Umbilical cord (tissue), 2 donors: ENCODE data around the gene POLG2. TPM values are rescaled to one million over a fixed set of nuclear protein-coding genes. Genes with fewer than 3 reads are reported as not detected.
A peak's percentile ranks its signal among the peaks of the same experiment; 100 is the strongest.
"Not testable (repeated sequence)": the region's sequence is repeated elsewhere in the genome, so short reads cannot be mapped to it uniquely, and the experiment has no call there.

ENCODE experiments used
- DNase-seq: peaks from one replicate; pipeline ENCODE4 v3.0.0-alpha.2; 2015; ENCODE audit warnings: low spot score
- total RNA-seq: library from RNA; depleted of rRNA; stranded (reverse); fragments of >200 nt; gene quantifications from one replicate; pipeline ENCODE4 v1.2.3, GENCODE V29; 2014; ENCODE audit warnings: low replicate concordance; ENCODE audit not compliant: insufficient read depth

Gene POLG2
- total RNA-seq, 1 donor from 2014 or later, result 9.6 TPM

DNA sequence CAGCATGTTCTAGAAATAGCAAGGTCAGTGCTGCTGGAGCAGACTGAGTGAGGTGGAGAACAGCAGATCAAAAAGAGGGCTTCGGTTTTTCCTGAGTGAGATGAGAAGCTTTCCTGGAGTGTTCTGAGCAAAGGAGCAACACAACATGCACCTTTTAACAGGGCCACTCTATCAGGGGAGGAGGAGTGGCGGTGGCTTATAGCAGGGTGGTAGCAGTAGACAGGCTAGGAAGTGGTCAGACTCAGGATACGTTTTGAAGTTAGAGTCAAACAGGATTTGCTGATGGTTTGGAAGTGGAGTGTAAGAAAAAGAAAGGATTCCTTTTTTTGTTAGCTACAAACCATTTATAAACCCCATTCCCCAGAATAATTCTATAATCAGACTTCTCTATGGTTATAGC is 12.5 kb downstream of the POLG2 start:
- no peak for DNase-seq

DNA sequence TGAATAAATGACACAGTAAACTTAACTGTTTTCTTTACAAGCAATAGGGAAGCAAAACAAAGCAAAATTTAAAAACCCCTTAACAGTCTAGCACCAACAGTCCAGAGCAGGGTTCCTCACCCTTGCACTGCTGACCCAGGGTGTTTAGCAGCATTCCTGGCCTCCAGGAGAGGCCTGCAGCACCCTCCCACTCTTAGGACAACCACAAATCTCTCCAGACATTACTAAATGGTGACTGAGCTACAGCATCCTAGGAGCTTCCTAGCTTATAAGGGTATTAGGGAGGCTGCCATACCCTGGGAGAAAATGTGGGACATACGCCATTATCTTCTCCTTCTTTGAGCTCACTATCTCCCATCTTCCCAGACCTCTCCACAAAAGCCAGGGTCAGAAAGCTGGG is 15.9 kb downstream of the POLG2 start:
- DNase-seq, result no peak

GRCh38 chr17:64477849-64478248 is 19.0 kb downstream of the POLG2 start:
- DNase-seq, result no peak

- no peak for DNase-seq
These were observed 24.3 kb downstream of the POLG2 start for GRCh38 chr17:64472564-64472963.

DNA sequence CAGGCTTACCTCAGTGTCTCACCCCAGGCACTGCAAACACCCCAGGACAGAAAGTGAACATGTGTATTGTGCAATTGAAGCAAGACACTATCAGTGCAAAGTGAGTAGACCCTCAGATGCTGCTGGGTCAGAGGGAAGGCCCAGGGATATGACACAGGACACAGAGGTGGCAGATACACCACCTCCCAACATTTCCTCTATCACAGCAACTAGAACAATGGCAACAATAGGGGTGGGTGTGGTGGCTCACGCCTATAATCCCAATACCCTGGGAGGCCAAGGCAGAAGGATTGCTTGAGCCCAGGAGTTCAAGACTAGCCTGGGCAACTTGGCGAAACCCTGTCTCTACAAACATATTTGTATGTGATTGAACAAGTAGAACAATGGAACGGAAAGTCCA is 25.4 kb downstream of the POLG2 start:
- no peak for DNase-seq

DNA sequence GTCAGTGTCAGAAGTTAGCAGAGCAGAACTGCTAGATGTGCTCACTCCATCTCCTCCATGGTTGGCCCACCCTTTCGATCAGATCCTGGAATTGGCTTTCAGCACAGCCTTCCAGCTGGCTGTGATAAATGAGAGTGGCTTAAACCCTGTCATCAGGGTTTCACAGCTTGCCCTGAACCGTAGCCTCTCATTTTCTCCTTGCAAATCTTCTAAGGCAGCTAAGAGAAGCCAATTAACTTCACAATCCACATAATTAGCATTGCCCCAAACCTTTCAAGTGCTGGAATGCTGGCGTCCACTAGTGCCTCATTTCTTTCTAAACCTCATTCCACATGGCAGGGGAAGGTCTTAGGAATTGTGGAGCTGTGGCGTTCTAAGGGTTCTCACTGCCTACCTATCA is 26.2 kb downstream of the POLG2 start:
- no peak for DNase-seq

- not testable (repeated sequence) for DNase-seq
These were observed 30.0 kb downstream of the POLG2 start for GRCh38 chr17:64466834-64467233.

- DNase-seq, result no peak
These were observed 30.7 kb downstream of the POLG2 start for GRCh38 chr17:64466019-64466735.

- DNase-seq, result no peak
These were observed 35.1 kb downstream of the POLG2 start for GRCh38 chr17:64461788-64462187.

GRCh38 chr17:64460955-64461354 is 35.9 kb downstream of the POLG2 start:
- no peak for DNase-seq

DNA sequence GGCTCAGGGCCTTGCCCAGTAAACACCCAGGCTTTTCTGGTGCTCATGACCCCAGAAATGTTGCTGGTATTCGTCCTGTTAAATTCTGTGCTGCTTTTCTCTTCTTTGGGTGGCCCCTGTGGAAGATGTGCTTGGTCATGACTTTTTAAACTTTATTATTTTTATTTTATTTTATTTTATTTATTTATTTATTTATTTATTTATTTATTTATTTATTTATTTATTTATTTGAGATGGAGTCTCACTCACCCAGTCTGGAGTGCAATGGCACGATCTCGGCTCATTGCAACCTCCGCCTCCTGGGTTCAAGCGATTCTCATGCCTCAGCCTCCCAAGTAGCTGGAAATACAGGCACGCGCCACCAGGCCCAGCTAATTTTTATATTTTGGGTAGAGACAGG is 37.0 kb downstream of the POLG2 start:
- DNase-seq, result not testable (repeated sequence)

DNA sequence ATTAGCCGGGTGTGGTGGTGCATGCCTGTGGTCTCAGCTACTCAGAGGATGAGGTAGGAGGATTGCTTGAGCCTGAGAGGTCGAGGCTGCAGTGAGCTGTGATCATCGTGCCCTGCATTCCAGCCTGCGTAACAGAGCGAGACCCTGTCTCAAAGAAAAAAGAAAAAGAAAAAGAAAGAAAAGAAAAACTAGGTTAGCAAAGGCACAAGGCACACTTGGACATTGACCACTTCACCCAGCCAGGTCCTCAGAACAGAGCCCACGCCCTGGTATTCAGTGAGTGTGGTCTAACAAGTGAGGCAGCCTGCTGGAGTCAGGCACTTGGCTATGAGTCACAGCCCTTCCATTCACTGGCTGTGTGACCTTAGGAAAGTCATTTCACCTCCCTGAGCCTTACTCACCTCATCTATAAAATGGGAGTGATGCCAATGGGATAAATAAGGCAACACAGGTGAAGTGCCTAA is 37.5 kb downstream of the POLG2 start:
- DNase-seq, result no peak

GRCh38 chr17:64458756-64459155 is 38.1 kb downstream of the POLG2 start:
- DNase-seq, result no peak

GRCh38 chr17:64457156-64457555 is 39.7 kb downstream of the POLG2 start:
- no peak for DNase-seq

GRCh38 chr17:64455993-64456885 is 40.6 kb downstream of the POLG2 start:
- DNase-seq, result peak; percentile 22

DNA sequence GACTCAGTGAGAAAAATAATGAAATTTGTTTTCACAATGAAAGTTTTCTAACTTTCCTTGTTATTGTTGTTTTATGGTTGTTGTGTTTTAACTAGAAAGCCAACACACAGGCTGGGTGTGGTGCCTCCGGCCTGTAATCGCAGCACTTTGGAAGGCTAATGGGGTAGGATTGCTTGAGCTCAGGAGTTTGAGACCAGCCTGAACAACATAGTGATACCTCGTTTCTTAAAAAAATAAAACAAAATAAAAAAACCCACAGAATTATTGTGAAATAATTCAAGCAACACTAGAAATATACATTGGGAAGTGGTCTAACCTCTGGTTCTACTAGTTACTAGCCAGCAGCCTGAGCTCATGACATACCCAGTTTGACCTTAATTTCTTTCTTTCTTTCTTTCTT is 47.3 kb downstream of the POLG2 start:
- DNase-seq, result no peak

DNA sequence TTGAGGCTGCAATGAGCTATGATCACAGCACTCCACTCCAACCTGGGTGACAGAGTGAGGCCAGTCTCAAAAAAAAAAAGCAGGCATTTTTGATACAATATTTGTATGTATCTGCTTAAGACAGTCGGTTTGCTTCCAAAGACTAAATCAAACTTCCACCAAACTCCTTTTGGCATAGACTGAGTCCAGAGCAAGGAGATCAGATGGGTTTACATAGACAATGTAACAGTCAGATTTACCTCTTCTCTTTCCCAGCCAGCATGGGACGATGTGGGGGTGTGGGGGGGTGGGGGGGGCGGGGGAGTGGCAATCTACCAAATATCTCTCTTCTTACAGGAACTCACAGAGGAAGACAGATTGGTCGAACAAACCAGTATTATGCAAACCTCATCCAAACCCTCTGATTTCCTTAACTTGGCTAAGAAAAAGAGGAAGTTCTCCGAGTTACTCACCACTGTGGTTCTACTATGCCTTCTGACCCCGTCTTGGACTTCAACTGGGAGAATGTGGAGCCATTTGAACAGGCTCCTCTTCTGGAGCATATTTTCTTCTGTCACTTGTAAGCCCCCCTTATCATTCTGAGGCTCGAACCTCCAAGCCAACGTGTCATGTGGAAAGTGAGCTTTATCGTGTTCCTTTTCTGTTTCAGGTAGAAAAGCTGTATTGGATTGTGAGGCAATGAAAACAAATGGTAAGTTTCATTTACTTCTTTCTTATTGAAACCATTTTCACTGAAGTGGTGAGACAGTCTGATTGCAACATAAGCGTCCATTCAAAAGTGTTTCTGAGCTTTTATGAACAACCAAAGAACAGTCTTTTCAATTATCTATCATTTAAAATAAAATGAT is 48.0 kb downstream of the POLG2 start, which contains the start of gene MILR1:
Gene MILR1, plus strand, starts transcription at position 451 of the 848 bp plus-strand sequence. Its CDS starts 54 bp downstream, at position 505.
- DNase-seq, result peak; percentile 62

GRCh38 chr17:64447526-64447925 is 49.3 kb downstream of the POLG2 start:
- DNase-seq, result no peak

GRCh38 chr17:64443086-64443760 is 53.6 kb downstream of the POLG2 start:
- DNase-seq, result no peak

DNA sequence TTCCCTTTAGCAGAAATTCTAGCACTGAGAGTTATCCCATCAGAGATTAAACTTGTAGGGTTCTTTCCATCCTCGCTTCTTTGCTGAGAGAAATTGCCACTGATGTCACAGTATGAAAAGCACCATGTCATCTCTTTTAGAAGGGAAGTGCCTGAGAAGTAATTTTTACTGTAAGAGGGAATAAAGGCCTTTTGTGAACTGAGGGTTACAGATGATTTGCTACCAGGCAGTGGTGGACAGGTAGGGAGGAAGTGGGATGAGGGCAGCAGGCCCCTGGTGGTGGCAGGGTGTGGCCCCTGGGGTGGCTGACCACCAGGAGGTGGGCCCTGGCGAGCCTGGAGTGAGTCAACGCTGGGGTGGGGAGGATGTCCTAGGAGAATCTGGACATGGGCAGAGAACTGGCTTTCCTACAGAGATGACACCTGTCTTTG is 54.3 kb downstream of the POLG2 start:
- no peak for DNase-seq
